Ureter (tissue), 1 donor: ENCODE results near the gene ZNF296. TPM values are rescaled to one million over a fixed set of nuclear protein-coding genes. Genes with fewer than 3 reads are reported as not detected.

Source experiments
- DNase-seq: peaks from one replicate; pipeline ENCODE4 v3.0.0-alpha.2; 2020; ENCODE audit warnings: low spot score
- total RNA-seq: library from RNA; stranded (reverse); gene quantifications from one replicate; pipeline ENCODE4 v1.2.4, GENCODE V29; 2023
- donor health status: DM: yes; HTN: yes; CAD: no.

Gene ZNF296
- total RNA-seq, 1 donor from 2014 or later, result 5.1 TPM

- DNase-seq, result peak; percentile 77
Observed at GRCh38 chr19:45059258-45059965, 16.9 kb downstream of the ZNF296 start.

- DNase-seq, result no peak
Observed at GRCh38 chr19:45058622-45059159, 17.6 kb downstream of the ZNF296 start.

- no peak for DNase-seq
Observed at GRCh38 chr19:45057444-45057843, 18.8 kb downstream of the ZNF296 start.

- DNase-seq, result no peak
Observed at GRCh38 chr19:45056831-45057230, 19.4 kb downstream of the ZNF296 start.

- no peak for DNase-seq
Observed at GRCh38 chr19:45051929-45052579, 24.2 kb downstream of the ZNF296 start.

- DNase-seq, result no peak
Observed at GRCh38 chr19:45050036-45050435, 26.2 kb downstream of the ZNF296 start.

GRCh38 chr19:45049073-45049736 is 27.1 kb downstream of the ZNF296 start:
- DNase-seq, result no peak

- DNase-seq, result no peak
Observed at GRCh38 chr19:45047188-45047797, 29.0 kb downstream of the ZNF296 start.

GRCh38 chr19:45046355-45046754 is 29.9 kb downstream of the ZNF296 start:
- DNase-seq, result no peak

- no peak for DNase-seq
Observed at GRCh38 chr19:45045671-45046353, 30.5 kb downstream of the ZNF296 start.

GRCh38 chr19:45041125-45041524 is 35.2 kb downstream of the ZNF296 start:
- no peak for DNase-seq

- DNase-seq, result no peak
Observed at GRCh38 chr19:45040059-45040771, 36.1 kb downstream of the ZNF296 start.

- DNase-seq, result peak; percentile 93
Observed at GRCh38 chr19:45038931-45039893, 37.1 kb downstream of the ZNF296 start, which contains the start of gene CLASRP. Gene CLASRP (plus strand): TSS chr19:45039045. CDS start chr19:45040213, 1,168 bp downstream.

GRCh38 chr19:45037393-45038169 is 38.7 kb downstream of the ZNF296 start:
- DNase-seq, result no peak

- DNase-seq, result no peak
Observed at GRCh38 chr19:45035755-45036154, 40.5 kb downstream of the ZNF296 start.

- no peak for DNase-seq
Observed at GRCh38 chr19:45032421-45032820, 43.9 kb downstream of the ZNF296 start.

GRCh38 chr19:45030825-45031224 is 45.5 kb downstream of the ZNF296 start:
- no peak for DNase-seq

GRCh38 chr19:45027371-45027770 is 48.9 kb downstream of the ZNF296 start:
- no peak for DNase-seq

- DNase-seq, result no peak
Observed at GRCh38 chr19:45025264-45025663, 51.0 kb downstream of the ZNF296 start.
